GM13976 (cell line): ENCODE data around the gene SOHLH1.

ENCODE experiments used
- DNase-seq: peaks from one replicate; pipeline ENCODE4 v3.0.0; 2012; ENCODE audit warnings: low spot score
- in situ Hi-C: fragments of 300-500 bp; cut with MboI; formaldehyde crosslinking; loops from one replicate; pipeline ENCODE4 v1.12.0; 2022; ENCODE audit warnings: low sequenced_read_pairs, mixed read lengths, inconsistent platforms; ENCODE audit not compliant: unreplicated experiment
- TF ChIP-seq, protein P1 (sequence below): IDR thresholded peaks from 2 replicates; pipeline ENCODE4 v1.5.1; 2012; ENCODE audit warnings: borderline replicate concordance, mild to moderate bottlenecking; ENCODE audit not compliant: insufficient read depth; ENCODE audit errors: extremely low read depth, missing control alignments, control extremely low read depth

Gene SOHLH1

GRCh38 chr9:135737840-135738521 is 38.7 kb upstream of the SOHLH1 start:
- TF ChIP-seq, protein P1, sequence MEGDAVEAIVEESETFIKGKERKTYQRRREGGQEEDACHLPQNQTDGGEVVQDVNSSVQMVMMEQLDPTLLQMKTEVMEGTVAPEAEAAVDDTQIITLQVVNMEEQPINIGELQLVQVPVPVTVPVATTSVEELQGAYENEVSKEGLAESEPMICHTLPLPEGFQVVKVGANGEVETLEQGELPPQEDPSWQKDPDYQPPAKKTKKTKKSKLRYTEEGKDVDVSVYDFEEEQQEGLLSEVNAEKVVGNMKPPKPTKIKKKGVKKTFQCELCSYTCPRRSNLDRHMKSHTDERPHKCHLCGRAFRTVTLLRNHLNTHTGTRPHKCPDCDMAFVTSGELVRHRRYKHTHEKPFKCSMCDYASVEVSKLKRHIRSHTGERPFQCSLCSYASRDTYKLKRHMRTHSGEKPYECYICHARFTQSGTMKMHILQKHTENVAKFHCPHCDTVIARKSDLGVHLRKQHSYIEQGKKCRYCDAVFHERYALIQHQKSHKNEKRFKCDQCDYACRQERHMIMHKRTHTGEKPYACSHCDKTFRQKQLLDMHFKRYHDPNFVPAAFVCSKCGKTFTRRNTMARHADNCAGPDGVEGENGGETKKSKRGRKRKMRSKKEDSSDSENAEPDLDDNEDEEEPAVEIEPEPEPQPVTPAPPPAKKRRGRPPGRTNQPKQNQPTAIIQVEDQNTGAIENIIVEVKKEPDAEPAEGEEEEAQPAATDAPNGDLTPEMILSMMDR, result no peak
- no peak for DNase-seq
- in situ Hi-C loops, result no loop called here

DNA sequence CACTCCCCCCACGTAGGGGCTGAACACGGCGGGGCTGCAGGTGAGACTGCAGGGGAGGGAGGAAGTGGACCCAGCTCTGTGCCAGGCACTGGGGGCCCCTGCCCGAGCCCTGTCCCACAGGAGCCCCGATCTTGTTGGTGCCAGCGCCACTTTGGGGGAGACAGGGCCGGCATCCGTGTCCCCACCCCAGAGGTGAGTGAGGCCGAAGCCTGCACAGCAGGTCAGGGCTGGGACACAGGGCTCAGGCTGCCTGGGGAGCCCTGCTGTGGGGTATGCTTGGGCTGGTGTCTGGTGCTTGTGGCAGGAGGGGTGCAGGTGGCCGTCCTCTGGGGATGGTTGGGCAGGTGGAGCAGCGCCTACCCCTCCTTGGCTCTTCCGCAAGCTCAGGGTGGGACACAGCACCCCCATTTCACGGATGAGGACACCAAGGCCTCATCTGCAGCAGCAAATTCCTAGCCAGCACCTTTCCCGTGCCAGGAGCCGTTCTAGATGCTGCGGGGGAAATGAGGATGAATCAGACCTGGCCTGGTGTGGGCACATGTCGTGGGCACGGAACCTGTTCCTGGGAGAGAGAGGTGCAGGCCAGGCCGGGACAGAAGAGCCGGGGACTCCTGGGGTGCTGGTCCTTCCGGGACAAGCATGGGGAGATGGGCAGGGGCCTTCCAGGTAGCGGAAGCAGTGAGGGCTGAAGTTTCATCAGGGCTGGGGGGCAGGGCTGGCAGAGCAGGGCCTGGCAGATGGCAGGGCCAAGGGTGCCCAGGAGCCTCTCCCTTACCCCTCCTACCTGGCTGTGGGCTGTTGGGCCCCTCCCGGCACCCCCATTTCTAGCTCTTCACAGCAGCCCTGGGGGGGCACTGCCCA is 37.9 kb upstream of the SOHLH1 start:
- in situ Hi-C loops, result no loop called here
- TF ChIP-seq, protein P1, result no peak
- no peak for DNase-seq

DNA sequence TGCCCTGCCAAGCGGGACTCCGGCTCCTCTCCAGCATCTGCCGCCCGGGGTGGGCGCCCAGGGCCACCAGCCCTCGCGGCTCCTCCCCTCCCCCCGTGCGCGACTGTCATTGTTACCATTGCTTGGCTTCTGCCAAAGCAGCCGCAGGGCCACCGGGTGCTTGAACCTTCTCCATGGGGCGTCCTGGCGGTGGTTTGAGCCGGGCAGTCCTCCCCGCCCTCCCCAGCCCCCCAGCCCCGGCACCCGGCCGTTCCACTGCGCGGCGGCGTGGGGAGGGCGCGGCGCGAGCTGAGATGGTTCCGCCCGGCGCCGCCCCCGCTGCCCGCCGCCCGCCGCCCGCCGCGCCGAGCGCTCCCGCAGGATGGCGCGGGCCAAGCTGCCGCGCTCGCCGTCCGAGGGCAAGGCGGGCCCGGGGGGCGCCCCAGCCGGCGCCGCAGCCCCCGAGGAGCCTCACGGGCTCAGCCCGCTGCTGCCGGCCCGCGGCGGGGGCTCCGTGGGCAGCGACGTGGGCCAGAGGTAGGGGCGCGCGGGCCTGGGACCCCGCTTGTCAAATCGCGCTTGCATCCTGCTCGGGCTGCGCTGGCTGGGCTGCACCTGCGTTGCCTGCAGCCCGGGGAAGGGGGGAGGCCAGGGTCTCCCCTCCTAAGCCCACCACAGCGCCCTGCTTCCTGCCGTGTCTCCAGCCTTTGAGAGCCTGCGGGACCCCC is 37.1 kb upstream of the SOHLH1 start:
- TF ChIP-seq, protein P1, result no peak
- in situ Hi-C loops, result no loop called here
- DNase-seq, result no peak

GRCh38 chr9:135734616-135735144 is 35.4 kb upstream of the SOHLH1 start:
- in situ Hi-C loops, result no loop called here
- no peak for DNase-seq
- TF ChIP-seq, protein P1, result no peak

GRCh38 chr9:135732569-135733257 is 33.4 kb upstream of the SOHLH1 start:
- TF ChIP-seq, protein P1, result no peak
- in situ Hi-C loops, result no loop called here
- no peak for DNase-seq

GRCh38 chr9:135731454-135731853 is 32.2 kb upstream of the SOHLH1 start:
- in situ Hi-C loops, result no loop called here
- TF ChIP-seq, protein P1, result no peak
- DNase-seq, result no peak
